Ishikawa (cell line): ENCODE data around the gene TMEM107.

Experiments
- CEBPB ChIP-seq: IDR thresholded peaks from 2 replicates; pipeline ENCODE4 v1.6.1; 2012
- EP300 ChIP-seq: IDR thresholded peaks from 2 replicates; pipeline ENCODE4 v1.6.1; 2012; ENCODE audit warnings: borderline replicate concordance
- FOXM1 ChIP-seq: IDR thresholded peaks from 2 replicates; pipeline ENCODE4 v1.6.1; 2012; ENCODE audit warnings: low read depth, borderline replicate concordance
- NFIC ChIP-seq: IDR thresholded peaks from 2 replicates; pipeline ENCODE4 v1.6.1; 2012
- RAD21 ChIP-seq: IDR thresholded peaks from 2 replicates; pipeline ENCODE4 v1.6.1; 2012; ENCODE audit warnings: low read depth
- TAF1 ChIP-seq: IDR thresholded peaks from 2 replicates; pipeline ENCODE4 v1.6.1; 2012; ENCODE audit warnings: low read depth, mild to moderate bottlenecking
- TCF12 ChIP-seq: IDR thresholded peaks from 2 replicates; pipeline ENCODE4 v1.6.1; 2012; ENCODE audit warnings: low read depth
- TEAD4 ChIP-seq: IDR thresholded peaks from 2 replicates; pipeline ENCODE4 v1.6.1; 2012
- YY1 ChIP-seq: IDR thresholded peaks from 2 replicates; pipeline ENCODE4 v1.6.1; 2012; ENCODE audit warnings: low read depth
- ZBTB7A ChIP-seq: IDR thresholded peaks from 2 replicates; pipeline ENCODE4 v1.6.1; 2012; ENCODE audit warnings: low read depth
- TF ChIP-seq, protein P1 (sequence below): IDR thresholded peaks from 2 replicates; pipeline ENCODE4 v1.6.1; 2012; ENCODE audit warnings: low read depth, mild to moderate bottlenecking
- TF ChIP-seq, protein P2 (sequence below): IDR thresholded peaks from 2 replicates; pipeline ENCODE4 v1.6.1; 2012
- TF ChIP-seq, protein P3 (sequence below): IDR thresholded peaks from 2 replicates; pipeline ENCODE4 v1.6.1; 2012

- TF ChIP-seq EP300 (no peak), RAD21 (peak; percentile 31; the same call in 1 of the 2 replicates), FOXM1 (no peak), TCF12 (no peak), CEBPB (no peak), YY1 (no peak; the same call in 1 of the 2 replicates), NFIC (no peak), TAF1 (no peak; the same call in 1 of the 2 replicates), TEAD4 (no peak), ZBTB7A (no peak)
- TF ChIP-seq, protein P1, sequence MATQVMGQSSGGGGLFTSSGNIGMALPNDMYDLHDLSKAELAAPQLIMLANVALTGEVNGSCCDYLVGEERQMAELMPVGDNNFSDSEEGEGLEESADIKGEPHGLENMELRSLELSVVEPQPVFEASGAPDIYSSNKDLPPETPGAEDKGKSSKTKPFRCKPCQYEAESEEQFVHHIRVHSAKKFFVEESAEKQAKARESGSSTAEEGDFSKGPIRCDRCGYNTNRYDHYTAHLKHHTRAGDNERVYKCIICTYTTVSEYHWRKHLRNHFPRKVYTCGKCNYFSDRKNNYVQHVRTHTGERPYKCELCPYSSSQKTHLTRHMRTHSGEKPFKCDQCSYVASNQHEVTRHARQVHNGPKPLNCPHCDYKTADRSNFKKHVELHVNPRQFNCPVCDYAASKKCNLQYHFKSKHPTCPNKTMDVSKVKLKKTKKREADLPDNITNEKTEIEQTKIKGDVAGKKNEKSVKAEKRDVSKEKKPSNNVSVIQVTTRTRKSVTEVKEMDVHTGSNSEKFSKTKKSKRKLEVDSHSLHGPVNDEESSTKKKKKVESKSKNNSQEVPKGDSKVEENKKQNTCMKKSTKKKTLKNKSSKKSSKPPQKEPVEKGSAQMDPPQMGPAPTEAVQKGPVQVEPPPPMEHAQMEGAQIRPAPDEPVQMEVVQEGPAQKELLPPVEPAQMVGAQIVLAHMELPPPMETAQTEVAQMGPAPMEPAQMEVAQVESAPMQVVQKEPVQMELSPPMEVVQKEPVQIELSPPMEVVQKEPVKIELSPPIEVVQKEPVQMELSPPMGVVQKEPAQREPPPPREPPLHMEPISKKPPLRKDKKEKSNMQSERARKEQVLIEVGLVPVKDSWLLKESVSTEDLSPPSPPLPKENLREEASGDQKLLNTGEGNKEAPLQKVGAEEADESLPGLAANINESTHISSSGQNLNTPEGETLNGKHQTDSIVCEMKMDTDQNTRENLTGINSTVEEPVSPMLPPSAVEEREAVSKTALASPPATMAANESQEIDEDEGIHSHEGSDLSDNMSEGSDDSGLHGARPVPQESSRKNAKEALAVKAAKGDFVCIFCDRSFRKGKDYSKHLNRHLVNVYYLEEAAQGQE, result no peak
- TF ChIP-seq, protein P2, sequence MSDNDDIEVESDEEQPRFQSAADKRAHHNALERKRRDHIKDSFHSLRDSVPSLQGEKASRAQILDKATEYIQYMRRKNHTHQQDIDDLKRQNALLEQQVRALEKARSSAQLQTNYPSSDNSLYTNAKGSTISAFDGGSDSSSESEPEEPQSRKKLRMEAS, result peak; percentile 73
- TF ChIP-seq, protein P3, sequence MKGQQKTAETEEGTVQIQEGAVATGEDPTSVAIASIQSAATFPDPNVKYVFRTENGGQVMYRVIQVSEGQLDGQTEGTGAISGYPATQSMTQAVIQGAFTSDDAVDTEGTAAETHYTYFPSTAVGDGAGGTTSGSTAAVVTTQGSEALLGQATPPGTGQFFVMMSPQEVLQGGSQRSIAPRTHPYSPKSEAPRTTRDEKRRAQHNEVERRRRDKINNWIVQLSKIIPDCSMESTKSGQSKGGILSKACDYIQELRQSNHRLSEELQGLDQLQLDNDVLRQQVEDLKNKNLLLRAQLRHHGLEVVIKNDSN, result peak; percentile 37; the same call in 1 of the 2 replicates
Observed at GRCh38 chr17:8223356-8224126, 47.4 kb upstream of the TMEM107 start.
